ENCODE measurements around the gene MEST. TPM values are rescaled to one million over a fixed set of nuclear protein-coding genes. Genes with fewer than 3 reads are reported as not detected.

The MEST gene
- total RNA-seq, 2 donors from 2014 or later = 24.1 to 68.9 TPM

DNA sequence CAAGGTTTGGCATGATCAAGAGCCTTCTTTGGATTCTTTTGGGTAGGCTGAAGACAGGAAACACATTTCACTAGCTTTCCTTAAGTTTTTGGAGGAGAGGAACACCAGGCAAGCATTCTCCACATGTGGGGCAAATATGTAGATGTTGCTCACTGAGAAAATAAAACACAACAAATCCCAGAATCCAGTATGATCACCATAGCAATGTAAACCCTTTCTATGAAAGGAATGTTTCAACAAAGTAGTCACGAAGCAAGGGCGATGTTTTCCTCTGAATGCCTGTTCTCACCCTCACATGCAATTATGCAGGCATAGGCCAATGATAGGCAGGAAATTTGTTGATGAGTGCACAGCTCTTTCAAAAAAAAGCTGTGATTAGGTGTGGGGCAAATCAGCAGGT, 30.6 kb upstream of the MEST start:
- Histone ChIP-seq H3K36me3 (replicated peaks in 1 of 2; ENCODE audit: insufficient read depth in 1 of 2, low read depth in 2 of 2) (no peaks in the 10 kb centered on the region), H3K4me1 (peaks cover 7% of the 10 kb centered on the region), H3K27ac (no peak overlapping the region), H3K27me3 (no peaks in the 10 kb centered on the region), H3K4me3 (no peak overlapping the region), H3K9me3 (no peaks in the 10 kb centered on the region)
- intact Hi-C loops (cut with DNase I) = no loop called here
- ATAC-seq = no peak
- no peak for TF ChIP-seq POLR2A (IDR thresholded peaks at IDR 0.05)
- TF ChIP-seq, protein P1, sequence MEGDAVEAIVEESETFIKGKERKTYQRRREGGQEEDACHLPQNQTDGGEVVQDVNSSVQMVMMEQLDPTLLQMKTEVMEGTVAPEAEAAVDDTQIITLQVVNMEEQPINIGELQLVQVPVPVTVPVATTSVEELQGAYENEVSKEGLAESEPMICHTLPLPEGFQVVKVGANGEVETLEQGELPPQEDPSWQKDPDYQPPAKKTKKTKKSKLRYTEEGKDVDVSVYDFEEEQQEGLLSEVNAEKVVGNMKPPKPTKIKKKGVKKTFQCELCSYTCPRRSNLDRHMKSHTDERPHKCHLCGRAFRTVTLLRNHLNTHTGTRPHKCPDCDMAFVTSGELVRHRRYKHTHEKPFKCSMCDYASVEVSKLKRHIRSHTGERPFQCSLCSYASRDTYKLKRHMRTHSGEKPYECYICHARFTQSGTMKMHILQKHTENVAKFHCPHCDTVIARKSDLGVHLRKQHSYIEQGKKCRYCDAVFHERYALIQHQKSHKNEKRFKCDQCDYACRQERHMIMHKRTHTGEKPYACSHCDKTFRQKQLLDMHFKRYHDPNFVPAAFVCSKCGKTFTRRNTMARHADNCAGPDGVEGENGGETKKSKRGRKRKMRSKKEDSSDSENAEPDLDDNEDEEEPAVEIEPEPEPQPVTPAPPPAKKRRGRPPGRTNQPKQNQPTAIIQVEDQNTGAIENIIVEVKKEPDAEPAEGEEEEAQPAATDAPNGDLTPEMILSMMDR (IDR thresholded peaks at IDR 0.05) = no peak
- no peak for DNase-seq
- WGBS, 2 donors = 68 to 77% methylated on average over 2 of the region's 2 CpGs

DNA sequence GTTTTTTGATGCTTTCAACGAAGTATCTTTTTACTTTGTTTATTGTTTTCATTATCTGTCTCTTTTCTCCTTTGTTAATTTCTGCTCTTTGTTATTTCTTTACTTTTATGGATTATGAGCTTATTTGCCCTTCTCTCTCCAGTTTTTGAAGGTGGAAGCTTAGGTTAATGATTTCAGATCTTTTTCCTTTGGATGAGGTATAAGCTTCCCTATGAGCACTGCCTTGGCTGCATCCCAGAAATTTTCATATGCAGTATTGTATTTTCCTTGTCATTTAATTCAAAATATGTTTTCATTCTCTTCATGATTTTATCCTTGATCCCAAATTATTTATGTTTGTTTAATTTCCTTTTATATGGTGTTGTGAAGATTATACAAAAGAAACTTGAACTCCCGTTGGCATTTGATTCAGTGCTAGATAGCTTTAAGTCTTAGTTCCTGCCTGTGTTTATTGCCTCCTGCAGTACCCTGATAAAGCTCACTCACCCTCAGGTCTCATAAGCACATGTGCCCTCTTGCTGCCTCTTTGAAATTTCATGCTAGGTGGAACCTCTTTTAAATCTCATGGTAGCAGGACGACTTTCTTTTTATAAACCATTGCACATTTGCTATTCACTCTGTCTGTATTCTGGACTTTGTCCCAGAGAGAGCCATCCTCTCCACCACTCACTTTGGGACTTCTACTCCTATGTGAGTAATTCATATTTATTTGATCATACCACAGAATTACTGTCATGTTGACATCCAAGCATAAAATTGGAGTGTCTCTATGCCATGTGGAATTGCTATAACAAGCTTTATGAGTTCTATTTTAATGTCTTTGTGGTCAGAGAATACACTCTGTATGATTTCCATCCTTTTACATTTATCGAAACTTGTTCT, 28.1 kb upstream of the MEST start:
- H3K27ac ChIP-seq = peak overlapping the region in 1 of 4 donors; percentile 27
- no peak overlapping the region for H3K4me3 ChIP-seq
- intact Hi-C loops (cut with DNase I) = no loop called here
- DNase-seq (peak in 3 of 4 donors; percentile 29 to 43 (median 41)), ATAC-seq (peak; percentile 82)
- no peaks in the 10 kb centered on the region for H3K36me3 ChIP-seq (replicated peaks in 1 of 2; ENCODE audit: insufficient read depth in 1 of 2, low read depth in 2 of 2)
- no peaks in the 10 kb centered on the region for H3K27me3 ChIP-seq
- TF ChIP-seq, protein P1 (IDR thresholded peaks at IDR 0.05) = peak in 4 of 7 experiments; percentile 17 to 43 (median 35)
- TF ChIP-seq POLR2A (IDR thresholded peaks at IDR 0.05) = no peak
- no peaks in the 10 kb centered on the region for H3K9me3 ChIP-seq
- peaks cover 7% of the 10 kb centered on the region for H3K4me1 ChIP-seq
- WGBS, 2 donors = 39% methylated on average over 4 of the region's 4 CpGs

DNA sequence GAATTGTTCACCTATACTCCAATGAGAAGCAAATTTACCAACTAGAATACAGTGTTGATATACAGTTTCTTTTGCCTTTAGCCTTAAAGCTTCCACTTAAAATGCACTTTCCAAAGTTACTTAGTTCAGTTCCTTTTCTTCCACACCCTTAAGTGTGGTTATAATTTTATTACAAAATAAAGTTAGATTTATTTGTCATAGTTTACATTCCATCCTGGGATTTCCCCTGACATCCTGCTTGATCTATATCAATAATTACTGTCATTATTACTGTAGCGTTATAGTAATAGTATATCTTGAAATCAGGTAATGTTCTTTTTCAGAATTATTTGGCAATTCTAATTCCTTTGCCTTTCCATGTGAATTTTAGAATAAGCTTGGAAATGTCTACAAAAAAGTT, 23.3 kb upstream of the MEST start:
- no peak for TF ChIP-seq POLR2A (IDR thresholded peaks at IDR 0.05)
- TF ChIP-seq, protein P1 (IDR thresholded peaks at IDR 0.05) = no peak
- Histone ChIP-seq H3K4me3 (no peak overlapping the region), H3K27me3 (no peaks in the 10 kb centered on the region), H3K36me3 (replicated peaks in 1 of 2; ENCODE audit: insufficient read depth in 1 of 2, low read depth in 2 of 2) (no peaks in the 10 kb centered on the region), H3K9me3 (no peaks in the 10 kb centered on the region), H3K4me1 (no peaks in the 10 kb centered on the region), H3K27ac (no peak overlapping the region)
- intact Hi-C loops (cut with DNase I) = no loop called here
- ATAC-seq (no peak), DNase-seq (no peak)
- WGBS, 2 donors = 97 to 100% methylated on average over 1 of the region's 1 CpG

DNA sequence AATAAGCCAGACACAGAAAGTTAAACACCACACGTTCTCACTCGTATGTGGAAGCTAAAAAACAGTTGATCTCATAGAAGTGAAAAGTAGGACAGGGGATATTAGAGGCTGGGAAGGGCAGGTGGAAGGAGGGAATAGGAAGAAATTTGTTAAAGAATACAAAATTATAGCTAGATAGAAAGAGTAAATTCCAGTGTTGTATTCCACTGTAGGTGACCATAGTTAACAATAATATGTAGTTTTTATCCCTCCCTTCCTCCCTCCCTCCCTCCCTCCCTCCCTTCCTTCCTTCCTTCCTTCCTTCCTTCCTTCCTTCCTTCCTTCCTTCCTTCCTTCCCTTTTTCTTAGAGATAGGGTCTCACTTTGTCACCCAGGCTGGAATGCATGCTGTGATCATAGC, 19.9 kb upstream of the MEST start:
- no peaks in the 10 kb centered on the region for H3K4me1 ChIP-seq
- DNase-seq (no peak), ATAC-seq (no peak)
- 86 to 88% methylated on average over 2 of the region's 2 CpGs for WGBS, 2 donors
- no peak overlapping the region for H3K27ac ChIP-seq
- H3K9me3 ChIP-seq = no peaks in the 10 kb centered on the region
- TF ChIP-seq, protein P1 (IDR thresholded peaks at IDR 0.05) = no peak
- TF ChIP-seq POLR2A (IDR thresholded peaks at IDR 0.05) = no peak
- H3K4me3 ChIP-seq = no peak overlapping the region
- H3K36me3 ChIP-seq (replicated peaks in 1 of 2; ENCODE audit: insufficient read depth in 1 of 2, low read depth in 2 of 2) = no peaks in the 10 kb centered on the region
- no peaks in the 10 kb centered on the region for H3K27me3 ChIP-seq
- intact Hi-C loops (cut with DNase I) = no loop called here

- no peaks in the 10 kb centered on the region for H3K9me3 ChIP-seq
- no peak overlapping the region for H3K27ac ChIP-seq
- DNase-seq (no peak), ATAC-seq (no peak)
- no peaks in the 10 kb centered on the region for H3K36me3 ChIP-seq (replicated peaks in 1 of 2; ENCODE audit: insufficient read depth in 1 of 2, low read depth in 2 of 2)
- H3K4me1 ChIP-seq = no peaks in the 10 kb centered on the region
- no peak for TF ChIP-seq POLR2A (IDR thresholded peaks at IDR 0.05)
- TF ChIP-seq, protein P1 (IDR thresholded peaks at IDR 0.05) = no peak
- H3K4me3 ChIP-seq = no peak overlapping the region
- no peaks in the 10 kb centered on the region for H3K27me3 ChIP-seq
- intact Hi-C loops (cut with DNase I) = no loop called here
Measured at GRCh38 chr7:130473289-130473688, 18.6 kb upstream of the MEST start.

Data from body of pancreas (tissue), 4 donors.